Measurements from ENCODE around the gene PTPRD.
"Not testable (repeated sequence)": the region's sequence is repeated elsewhere in the genome, so short reads cannot be mapped to it uniquely, and the experiment has no call there.

PTPRD gene

DNA sequence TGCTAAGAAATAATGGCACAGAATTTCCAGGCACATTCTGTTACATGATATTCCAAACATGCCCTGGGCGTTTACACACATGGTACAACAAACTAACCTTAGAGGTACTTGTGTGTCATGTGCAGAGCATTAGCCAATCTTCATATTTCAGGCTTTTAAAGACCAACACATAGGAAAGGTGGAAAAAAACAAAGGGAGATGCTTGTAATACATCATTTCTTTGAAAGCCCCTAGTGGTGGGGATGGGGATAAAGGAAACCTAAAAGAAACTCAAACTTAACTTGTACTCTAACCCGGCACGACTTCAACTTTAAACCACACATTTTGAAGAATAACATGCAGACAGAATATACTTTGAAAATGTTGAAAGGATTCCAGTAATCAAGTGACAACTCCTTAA is 133.6 kb downstream of the PTPRD start:
- DNase-seq (ENCODE audit: low spot score), result peak; percentile 15

GRCh38 chr9:10449201-10449617 is 163.6 kb downstream of the PTPRD start:
- not testable (repeated sequence) for DNase-seq (ENCODE audit: low spot score)

DNA sequence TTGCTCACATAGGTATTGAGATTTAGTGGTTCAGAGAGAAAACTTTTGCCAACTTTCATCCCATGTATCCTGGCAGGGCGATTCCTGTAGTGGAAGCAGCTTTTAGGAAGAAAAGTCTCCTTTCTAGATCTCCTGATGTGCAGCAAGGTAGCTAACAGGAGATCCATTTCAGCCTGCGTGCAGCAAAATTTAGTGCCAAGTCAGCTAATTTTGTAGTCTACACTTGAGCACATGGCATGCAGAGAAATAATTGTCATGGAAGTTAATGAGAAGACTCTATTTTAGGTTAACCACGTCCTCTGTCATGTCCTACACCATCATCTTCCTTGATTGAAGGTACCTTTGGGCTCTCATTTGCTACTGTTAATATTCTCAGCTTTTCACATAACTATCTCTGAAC is 165.8 kb downstream of the PTPRD start:
- no peak for DNase-seq (ENCODE audit: low spot score)

- no peak for DNase-seq (ENCODE audit: low spot score)
Measured at GRCh38 chr9:10443868-10444204, 169.0 kb downstream of the PTPRD start.

DNA sequence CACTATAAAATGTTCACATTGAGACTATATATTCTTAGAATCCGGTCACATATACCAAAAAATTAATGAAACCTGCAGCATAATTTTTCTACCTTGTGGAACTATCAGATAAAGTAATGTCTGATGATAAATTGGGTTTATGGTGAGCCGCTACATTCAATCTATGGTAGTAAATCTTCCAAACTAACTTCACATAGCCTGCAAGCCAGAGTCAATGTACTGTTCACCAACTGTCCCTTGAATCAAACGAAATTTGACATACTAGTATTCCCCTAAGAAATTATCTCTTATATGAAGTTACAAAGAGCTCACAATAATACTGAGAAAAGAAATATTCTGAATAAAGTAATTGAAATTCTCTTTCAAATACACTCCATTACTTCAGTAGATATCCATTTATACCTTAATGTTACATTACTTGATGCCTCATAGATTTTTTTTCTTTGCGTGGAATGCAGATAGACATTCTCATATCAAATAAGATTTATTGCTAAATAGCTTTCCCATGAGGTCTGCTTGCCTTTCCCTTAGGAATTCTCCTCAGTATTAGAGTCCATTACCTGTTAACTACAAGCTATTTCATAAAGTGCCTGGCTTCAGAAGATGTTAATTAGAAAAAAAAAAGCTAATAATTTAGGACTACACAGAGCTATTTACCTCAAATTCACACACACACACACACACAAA is 169.5 kb downstream of the PTPRD start:
- no peak for DNase-seq (ENCODE audit: low spot score)

DNA sequence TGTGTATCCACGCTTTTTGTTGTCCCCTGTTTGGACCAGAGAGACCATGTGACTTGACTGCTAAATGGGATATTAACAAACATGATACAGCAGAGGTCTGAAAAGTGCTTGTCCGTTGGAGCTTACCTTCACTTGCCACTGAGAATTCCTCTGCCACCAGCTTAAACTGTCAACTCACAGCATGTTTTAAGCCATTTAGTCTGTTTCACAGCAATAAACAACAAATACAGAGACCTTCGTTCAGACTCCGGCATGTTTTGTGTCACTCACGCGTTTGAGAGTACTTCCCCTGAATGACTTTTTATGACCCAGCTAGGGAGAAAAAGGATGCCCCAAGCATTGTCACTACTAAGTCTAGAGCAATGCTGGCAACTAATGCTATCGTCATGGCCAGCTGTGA is 173.8 kb downstream of the PTPRD start:
- DNase-seq (ENCODE audit: low spot score), result no peak

GRCh38 chr9:10436756-10437155 is 176.0 kb downstream of the PTPRD start:
- no peak for DNase-seq (ENCODE audit: low spot score)

GRCh38 chr9:10434412-10434811 is 178.4 kb downstream of the PTPRD start:
- no peak for DNase-seq (ENCODE audit: low spot score)

- DNase-seq (ENCODE audit: low spot score), result no peak
Measured at GRCh38 chr9:10411272-10411671, 201.5 kb downstream of the PTPRD start.

GRCh38 chr9:10403283-10403682 is 209.5 kb downstream of the PTPRD start:
- no peak for DNase-seq (ENCODE audit: low spot score)

- DNase-seq (ENCODE audit: low spot score), result peak; percentile 18
Measured at GRCh38 chr9:10396615-10397014, 216.2 kb downstream of the PTPRD start.

DNA sequence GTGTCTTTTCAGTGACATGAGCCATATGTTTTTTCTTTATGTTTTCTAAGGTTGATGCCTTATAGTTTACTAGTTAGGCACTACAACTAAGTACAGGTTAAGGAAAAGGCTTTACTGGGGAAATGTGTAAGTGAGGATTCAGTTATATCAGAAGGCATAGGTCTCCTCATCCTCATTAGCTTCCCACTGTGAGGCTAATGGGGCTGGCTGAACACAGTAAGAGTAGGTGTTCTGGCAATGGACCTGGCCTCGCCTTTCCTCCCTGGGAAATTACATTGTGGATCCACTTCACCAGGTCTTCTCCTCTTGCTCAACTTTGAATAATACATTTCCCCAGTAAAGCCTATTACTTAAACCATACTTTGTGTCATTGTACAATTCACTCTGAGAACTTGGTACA is 225.5 kb downstream of the PTPRD start:
- DNase-seq (ENCODE audit: low spot score), result no peak

DNA sequence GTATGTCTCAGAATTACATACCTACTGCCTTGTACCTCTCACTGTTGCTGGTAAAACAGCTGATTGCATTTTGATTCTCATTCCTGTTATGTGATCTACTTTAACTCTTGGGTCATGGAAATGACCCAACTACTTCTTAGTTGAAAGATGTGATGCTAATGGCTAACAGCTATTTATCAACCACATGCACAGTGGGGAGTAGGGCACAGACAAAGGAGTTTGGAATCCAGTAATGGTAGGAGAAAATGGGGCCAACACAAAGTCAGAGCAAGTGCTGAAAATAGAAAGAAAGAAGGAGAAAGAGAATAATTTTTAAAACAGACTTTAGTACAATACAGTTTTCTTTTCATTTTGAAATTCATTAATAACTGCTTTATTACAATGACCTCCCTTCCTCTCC is 241.0 kb downstream of the PTPRD start:
- no peak for DNase-seq (ENCODE audit: low spot score)

DNA sequence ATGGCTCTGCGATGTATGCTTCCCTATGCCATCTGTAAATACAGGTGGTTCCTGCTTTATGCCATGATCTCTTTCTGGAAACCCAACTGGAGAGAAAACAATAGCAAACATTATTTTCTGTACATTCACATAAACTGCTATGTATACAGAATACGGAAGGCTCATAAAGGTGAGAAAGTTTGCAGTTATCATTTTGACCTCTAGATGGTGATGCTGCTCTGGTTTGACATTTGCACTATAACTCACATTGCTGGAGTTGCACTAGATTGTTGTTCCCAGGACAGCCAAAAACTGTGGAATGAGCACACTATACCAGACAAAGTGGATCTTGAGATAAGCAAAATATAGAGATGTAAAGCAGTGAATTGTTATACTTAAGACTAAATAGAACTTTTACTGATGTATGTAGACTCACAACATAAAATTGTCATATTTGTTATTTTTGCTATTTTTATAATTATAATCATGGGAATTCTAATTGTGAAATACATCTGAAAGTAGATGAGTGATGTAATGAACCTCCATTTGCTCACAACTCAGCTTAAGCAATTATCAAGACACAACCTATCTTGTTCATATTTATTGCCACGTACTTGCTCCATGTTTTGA is 246.5 kb downstream of the PTPRD start:
- DNase-seq (ENCODE audit: low spot score), result peak; percentile 41

DNA sequence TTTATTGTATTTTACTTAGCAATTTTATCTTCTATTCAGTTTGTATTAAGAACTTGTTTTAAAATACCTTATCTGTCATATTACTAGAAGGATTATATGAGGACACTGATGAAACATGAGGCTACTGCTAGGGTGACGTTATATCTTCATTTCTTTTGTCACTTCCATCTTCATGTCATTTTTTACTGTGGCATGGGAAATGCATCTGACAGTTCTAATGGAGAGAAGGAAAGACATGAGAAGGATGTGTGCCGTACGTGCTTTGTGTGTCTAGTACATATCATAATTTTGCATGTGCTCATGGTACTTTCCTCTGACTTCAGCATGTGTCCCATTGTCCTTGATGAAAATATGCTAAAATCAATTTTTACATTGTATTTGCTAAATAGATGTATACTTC is 258.2 kb downstream of the PTPRD start:
- DNase-seq (ENCODE audit: low spot score), result no peak

GRCh38 chr9:10345621-10346020 is 267.2 kb downstream of the PTPRD start:
- not testable (repeated sequence) for DNase-seq (ENCODE audit: low spot score)

DNA sequence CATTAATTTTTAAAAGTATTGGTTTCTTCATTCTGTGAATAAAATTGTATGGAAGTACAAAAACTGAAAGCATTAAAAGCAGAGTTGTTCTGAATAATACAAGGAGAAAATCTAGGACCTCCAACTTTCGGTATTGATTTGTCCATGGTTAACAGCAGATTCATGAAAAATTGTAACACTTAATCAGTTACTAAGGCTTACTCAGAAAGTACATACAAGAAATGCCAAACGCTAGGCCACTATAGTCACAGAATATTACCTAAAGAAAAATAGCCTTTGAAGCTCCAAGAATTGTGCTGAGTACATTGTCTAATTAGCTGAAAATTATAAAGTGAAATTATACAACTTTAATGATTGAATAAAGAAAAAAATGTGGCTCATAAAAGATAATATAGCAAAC is 271.7 kb downstream of the PTPRD start:
- no peak for DNase-seq (ENCODE audit: low spot score)

DNA sequence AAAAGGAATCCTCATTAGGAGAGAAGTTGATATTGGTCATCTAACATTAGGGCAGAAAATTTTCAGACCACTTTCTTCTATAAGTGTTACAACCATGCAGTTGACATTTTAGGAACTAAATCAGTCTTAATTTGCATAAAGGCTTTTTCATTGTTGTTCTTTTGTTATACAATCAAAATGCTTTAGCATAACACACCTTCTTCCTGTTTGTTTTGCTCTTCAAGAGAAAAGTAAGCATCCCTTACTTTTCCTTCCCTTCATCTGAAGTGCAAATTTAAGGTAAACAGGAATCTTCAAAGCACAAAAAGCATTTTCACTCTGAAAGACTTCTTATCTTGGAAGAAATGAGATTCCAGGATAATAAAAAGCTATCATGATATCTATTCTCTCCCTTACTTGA is 273.6 kb downstream of the PTPRD start:
- DNase-seq (ENCODE audit: low spot score), result no peak

DNA sequence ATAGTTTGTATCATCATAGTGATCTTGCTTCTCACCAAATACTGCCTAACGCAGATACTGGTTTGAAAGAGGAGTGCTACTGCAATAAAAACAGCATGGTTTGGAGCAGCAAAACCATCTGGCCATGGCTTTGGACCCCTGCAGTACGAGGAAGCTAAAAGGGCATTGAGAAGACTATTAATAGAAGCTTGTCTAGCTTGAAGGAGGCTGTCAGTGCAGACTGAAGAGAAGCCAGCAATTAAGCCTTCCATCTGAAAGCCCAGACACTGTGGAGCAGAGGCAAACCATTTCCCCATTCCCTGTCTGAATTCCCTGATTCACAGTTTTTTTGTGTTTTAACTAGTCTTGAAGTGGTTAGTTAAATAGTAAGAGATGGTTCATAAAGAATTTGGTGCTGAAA is 281.6 kb downstream of the PTPRD start:
- no peak for DNase-seq (ENCODE audit: low spot score)

DNA sequence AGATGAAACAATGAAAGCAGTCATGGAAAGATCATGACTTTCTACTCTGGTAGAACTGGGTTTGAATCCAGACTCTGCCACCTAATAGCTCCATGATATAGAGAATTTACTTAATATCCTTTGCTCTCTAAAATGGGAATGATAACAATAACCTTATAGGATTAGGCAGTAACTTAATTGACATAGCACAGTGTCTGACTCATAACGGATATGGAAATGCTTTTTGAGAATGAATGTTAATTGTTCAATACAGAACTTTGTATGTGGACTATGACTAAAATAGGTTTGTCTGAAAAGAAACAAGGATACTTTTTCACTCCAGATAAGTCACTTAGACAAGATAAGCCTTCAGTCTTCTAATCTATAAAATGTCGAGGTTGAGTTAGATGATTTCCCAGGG is 330.7 kb downstream of the PTPRD start:
- DNase-seq (ENCODE audit: low spot score), result no peak

DNA sequence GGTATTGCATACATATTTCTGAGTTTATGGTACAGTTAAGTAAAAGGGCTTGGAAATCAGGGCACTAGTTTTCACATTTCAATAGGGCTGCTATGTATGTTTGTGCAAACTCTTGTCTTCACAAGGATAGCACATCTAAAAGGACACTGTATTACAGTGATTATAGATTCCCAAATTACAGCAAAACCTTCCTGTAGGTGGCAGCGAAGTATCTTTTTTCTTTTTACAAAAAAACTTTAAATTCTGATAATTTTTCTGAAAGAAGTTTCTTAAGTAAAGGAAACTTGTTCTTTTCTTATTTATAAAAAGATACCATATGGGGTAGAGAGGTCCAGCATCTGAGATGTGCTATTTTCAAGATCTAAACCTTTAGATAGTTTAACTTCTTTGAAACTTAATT is 337.8 kb downstream of the PTPRD start:
- DNase-seq (ENCODE audit: low spot score), result no peak

DNA sequence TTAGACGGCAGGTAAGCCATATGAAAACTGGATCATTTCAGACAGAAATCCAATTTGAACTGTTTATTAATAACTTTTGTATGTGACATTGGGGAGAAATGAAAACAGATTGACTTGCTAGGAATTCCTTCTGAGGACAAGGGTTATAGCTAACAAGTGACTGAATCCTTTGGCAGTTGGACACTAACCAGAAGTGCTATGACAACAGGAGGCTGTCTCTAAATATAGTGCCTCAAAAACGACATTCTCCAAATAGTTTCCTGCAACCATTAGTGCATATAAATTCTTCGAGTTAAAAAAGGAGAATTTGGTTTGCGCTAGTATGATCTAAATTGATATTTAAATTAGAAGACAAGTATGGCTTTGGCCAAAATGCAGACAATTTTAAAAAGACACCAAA is 338.6 kb downstream of the PTPRD start:
- DNase-seq (ENCODE audit: low spot score), result no peak

- no peak for DNase-seq (ENCODE audit: low spot score)
Measured at GRCh38 chr9:10272830-10273229, 340.0 kb downstream of the PTPRD start.
